MM.1S (cell line): ENCODE results near the gene GOLIM4.
A peak's percentile ranks its signal among the peaks of the same experiment; 100 is the strongest.

Source experiments
- DNase-seq: peaks from one replicate; pipeline ENCODE4 v3.0.0-alpha.2; 2015
- H2AFZ ChIP-seq: fragments of 300-600 bp; sonication (generic); 2 replicates; pipeline ENCODE4 v1.6.0; 2016; ENCODE audit warnings: antibody characterized with exemption, low read length
- H3F3A ChIP-seq: fragments of 300-600 bp; sonication (generic); 2 replicates; pipeline ENCODE4 v1.6.1; 2016; ENCODE audit warnings: mild to moderate bottlenecking, antibody characterized with exemption, low read length, moderate library complexity, mixed read lengths; ENCODE audit not compliant: insufficient read depth
- H3K27ac ChIP-seq: fragments of 300-600 bp; sonication (generic); 2 replicates; pipeline ENCODE4 v1.5.1; 2016; ENCODE audit warnings: mild to moderate bottlenecking, low read length
- H3K27me3 ChIP-seq: fragments of 300-600 bp; sonication (generic); replicated peaks from 2 replicates; pipeline ENCODE4 v1.6.0; 2016; ENCODE audit warnings: low read length; ENCODE audit not compliant: insufficient read depth
- H3K36me3 ChIP-seq: fragments of 300-600 bp; sonication (generic); replicated peaks from 2 replicates; pipeline ENCODE4 v1.6.1; 2016; ENCODE audit warnings: mild to moderate bottlenecking, low read length, mixed read lengths; ENCODE audit not compliant: insufficient read depth
- H3K4me1 ChIP-seq: fragments of 300-600 bp; sonication (generic); 2 replicates; pipeline ENCODE4 v1.6.1; 2016; ENCODE audit warnings: low read length, mixed read lengths
- H3K4me2 ChIP-seq: fragments of 300-600 bp; sonication (generic); 2 replicates; pipeline ENCODE4 v1.6.0; 2016; ENCODE audit warnings: low read depth, low read length
- H3K4me3 ChIP-seq: fragments of 300-600 bp; sonication (generic); 2 replicates; pipeline ENCODE4 v1.5.1; 2016; ENCODE audit warnings: low read length, mixed read lengths
- H3K79me2 ChIP-seq: fragments of 300-600 bp; sonication (generic); 2 replicates; pipeline ENCODE4 v1.6.1; 2016; ENCODE audit warnings: mixed run types, low read length, mixed read lengths
- H3K9ac ChIP-seq: fragments of 300-600 bp; sonication (generic); 2 replicates; pipeline ENCODE4 v1.6.1; 2016; ENCODE audit warnings: low read length, mixed read lengths
- H3K9me2 ChIP-seq: fragments of 300-600 bp; sonication (generic); replicated peaks from 2 replicates; pipeline ENCODE4 v1.6.1; 2016; ENCODE audit warnings: mild to moderate bottlenecking, low read length, mixed read lengths; ENCODE audit not compliant: insufficient read depth
- H3K9me3 ChIP-seq: fragments of 300-600 bp; sonication (generic); replicated peaks from 2 replicates; pipeline ENCODE4 v1.6.1; 2016; ENCODE audit warnings: mild to moderate bottlenecking, low read length, mixed read lengths; ENCODE audit not compliant: insufficient read depth
- H4K20me1 ChIP-seq: fragments of 300-600 bp; sonication (generic); 2 replicates; pipeline ENCODE4 v1.6.1; 2016; ENCODE audit warnings: mild to moderate bottlenecking, low read length, moderate library complexity, mixed read lengths; ENCODE audit not compliant: insufficient read depth
- EZH2 ChIP-seq: fragments of 300-600 bp; sonication (generic); optimal IDR thresholded peaks from 2 replicates; pipeline ENCODE3; 2017; ENCODE audit warnings: low read depth, mild to moderate bottlenecking, antibody characterized with exemption, low read length, mixed read lengths
- EZH2phosphoT487 ChIP-seq: fragments of 300-600 bp; sonication (generic); IDR thresholded peaks from 2 replicates; pipeline ENCODE4 v1.6.1; 2018; ENCODE audit warnings: antibody characterized with exemption, low read length
- TF ChIP-seq, protein P1 (sequence below): fragments of 300-600 bp; sonication (generic); IDR thresholded peaks from 2 replicates; pipeline ENCODE4 v1.5.1; 2016; ENCODE audit warnings: antibody characterized with exemption, low read length, mixed read lengths

The GOLIM4 gene

DNA sequence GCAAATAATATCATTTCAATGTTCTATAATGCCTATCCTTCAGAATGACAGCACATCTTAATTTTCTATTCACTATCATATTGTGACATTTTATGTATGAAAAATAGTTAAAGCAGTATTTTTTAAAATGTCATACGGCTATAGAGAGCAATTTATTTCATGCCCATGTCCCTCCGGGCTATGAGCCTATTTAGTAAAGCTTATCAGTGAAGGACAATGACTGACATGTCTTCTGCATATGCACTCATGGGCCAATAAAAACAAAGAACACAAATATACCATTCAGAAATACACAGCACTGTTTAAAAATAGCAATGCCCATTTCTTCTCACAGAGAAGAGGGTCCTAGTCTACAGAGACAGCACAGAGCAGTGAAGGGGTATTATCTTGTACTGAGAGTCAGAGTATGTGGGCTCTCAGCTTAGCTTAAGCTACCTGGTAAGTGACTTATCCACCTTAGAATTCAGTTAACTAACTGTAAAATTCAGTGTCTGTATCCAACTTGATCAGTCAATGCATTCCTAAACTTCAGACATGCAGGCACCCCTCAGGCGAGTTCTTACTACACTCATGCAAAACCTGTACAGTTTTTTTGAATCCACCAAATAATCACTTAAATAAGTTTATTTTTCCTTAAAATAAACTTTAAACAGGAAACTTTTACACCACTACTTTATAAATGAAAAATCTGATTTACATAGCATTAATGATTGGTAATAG is 9.0 kb downstream of the GOLIM4 start:
- Histone ChIP-seq H3F3A (peaks cover 20% of the 10 kb centered on the region), H3K79me2 (peaks cover 95% of the 10 kb centered on the region), H3K9me3 (no peaks in the 10 kb centered on the region), H3K27me3 (no peaks in the 10 kb centered on the region), H3K9me2 (no peaks in the 10 kb centered on the region), H3K4me3 (no peak overlapping the region), H3K4me2 (no peak overlapping the region), H3K9ac (no peak overlapping the region), H3K27ac (no peak overlapping the region), H3K36me3 (no peaks in the 10 kb centered on the region), H4K20me1 (no peaks in the 10 kb centered on the region), H2AFZ (no peak overlapping the region), H3K4me1 (peaks cover 40% of the 10 kb centered on the region)
- no peak for TF ChIP-seq EZH2phosphoT487
- TF ChIP-seq, protein P1, sequence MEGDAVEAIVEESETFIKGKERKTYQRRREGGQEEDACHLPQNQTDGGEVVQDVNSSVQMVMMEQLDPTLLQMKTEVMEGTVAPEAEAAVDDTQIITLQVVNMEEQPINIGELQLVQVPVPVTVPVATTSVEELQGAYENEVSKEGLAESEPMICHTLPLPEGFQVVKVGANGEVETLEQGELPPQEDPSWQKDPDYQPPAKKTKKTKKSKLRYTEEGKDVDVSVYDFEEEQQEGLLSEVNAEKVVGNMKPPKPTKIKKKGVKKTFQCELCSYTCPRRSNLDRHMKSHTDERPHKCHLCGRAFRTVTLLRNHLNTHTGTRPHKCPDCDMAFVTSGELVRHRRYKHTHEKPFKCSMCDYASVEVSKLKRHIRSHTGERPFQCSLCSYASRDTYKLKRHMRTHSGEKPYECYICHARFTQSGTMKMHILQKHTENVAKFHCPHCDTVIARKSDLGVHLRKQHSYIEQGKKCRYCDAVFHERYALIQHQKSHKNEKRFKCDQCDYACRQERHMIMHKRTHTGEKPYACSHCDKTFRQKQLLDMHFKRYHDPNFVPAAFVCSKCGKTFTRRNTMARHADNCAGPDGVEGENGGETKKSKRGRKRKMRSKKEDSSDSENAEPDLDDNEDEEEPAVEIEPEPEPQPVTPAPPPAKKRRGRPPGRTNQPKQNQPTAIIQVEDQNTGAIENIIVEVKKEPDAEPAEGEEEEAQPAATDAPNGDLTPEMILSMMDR: no peak
- TF ChIP-seq EZH2: no peak
- DNase-seq: no peak

DNA sequence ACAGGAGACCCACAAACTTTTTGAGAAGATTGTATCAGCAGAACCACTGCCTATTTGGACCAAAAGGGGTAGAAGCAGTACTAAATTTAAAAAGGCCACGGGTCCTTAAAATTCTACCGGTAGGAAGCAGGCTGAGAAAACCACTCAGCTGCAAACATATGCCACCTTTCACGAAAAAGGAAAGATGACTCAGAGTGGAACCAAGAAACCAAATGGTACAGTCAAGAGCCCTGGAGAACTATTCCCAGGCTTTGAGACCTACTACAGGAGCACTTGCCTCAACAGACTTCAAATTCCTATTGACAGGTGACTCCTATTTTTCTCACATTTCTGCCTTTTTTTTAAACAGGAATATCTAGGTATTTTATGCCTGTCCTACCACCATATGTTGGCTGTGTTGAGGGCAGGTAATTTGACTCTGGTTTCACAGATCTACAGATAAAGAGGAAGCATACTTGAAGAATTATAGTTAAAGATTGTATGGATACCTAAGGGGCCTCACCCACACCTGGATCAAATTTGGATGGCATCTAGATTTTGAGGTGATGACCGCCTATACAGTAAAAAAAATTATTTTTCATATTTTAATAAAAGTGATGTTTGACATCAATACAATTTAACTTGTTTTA is 10.1 kb downstream of the GOLIM4 start:
- Histone ChIP-seq H3F3A (peaks cover 20% of the 10 kb centered on the region), H3K27me3 (no peaks in the 10 kb centered on the region), H3K27ac (peak overlapping the region; percentile 24; the same call in 1 of the 2 replicates), H4K20me1 (no peaks in the 10 kb centered on the region; the same call in 1 of the 2 replicates), H3K4me1 (peaks cover 45% of the 10 kb centered on the region), H3K36me3 (no peaks in the 10 kb centered on the region), H3K9me3 (no peaks in the 10 kb centered on the region), H3K9me2 (no peaks in the 10 kb centered on the region), H3K4me3 (no peak overlapping the region), H3K4me2 (peak overlapping the region; percentile 22), H3K9ac (no peak overlapping the region), H3K79me2 (peaks cover 95% of the 10 kb centered on the region), H2AFZ (no peak overlapping the region)
- peak; percentile 40 for DNase-seq
- TF ChIP-seq, protein P1: no peak
- TF ChIP-seq EZH2phosphoT487 (no peak), EZH2 (no peak)

DNA sequence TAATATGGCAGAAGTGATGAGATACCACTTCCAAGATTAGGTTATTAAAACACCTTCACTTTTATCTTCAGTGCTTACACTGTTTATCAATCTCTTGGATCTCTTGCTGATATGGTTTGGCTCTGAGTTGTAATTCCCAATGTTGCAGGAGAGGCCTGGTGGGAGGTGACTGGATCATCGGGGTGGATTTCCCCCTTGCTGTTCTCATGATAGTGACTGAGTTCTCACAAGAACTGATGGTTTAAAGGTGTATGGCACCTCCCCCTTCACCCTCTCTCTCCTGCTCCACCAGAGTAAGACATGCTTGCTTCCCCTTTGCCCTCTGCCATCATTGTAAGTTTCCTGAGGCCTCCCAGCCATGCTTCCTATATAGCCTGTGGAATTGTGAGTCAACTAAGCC is 11.8 kb downstream of the GOLIM4 start:
- DNase-seq: no peak
- Histone ChIP-seq H3K4me3 (no peak overlapping the region), H2AFZ (no peak overlapping the region), H3K9me3 (no peaks in the 10 kb centered on the region), H4K20me1 (no peaks in the 10 kb centered on the region; the same call in 1 of the 2 replicates), H3K27ac (no peak overlapping the region), H3K4me1 (peaks cover 39% of the 10 kb centered on the region), H3K9ac (no peak overlapping the region), H3K4me2 (no peak overlapping the region), H3K79me2 (peaks cover 88% of the 10 kb centered on the region), H3F3A (peaks cover 20% of the 10 kb centered on the region), H3K9me2 (no peaks in the 10 kb centered on the region), H3K36me3 (no peaks in the 10 kb centered on the region), H3K27me3 (no peaks in the 10 kb centered on the region)
- TF ChIP-seq, protein P1: no peak
- no peak for TF ChIP-seq EZH2
- no peak for TF ChIP-seq EZH2phosphoT487
